GM23338 (cell line): ENCODE results near the gene PDCD11. TPM values are rescaled to one million over a fixed set of nuclear protein-coding genes. Genes with fewer than 3 reads are reported as not detected.

Source experiments
- ATAC-seq: fragments of 200-7000 bp; cut with Tn5 transposase; 3 replicates; pipeline ENCODE4 v1.9.1; 2020
- DNase-seq: peaks from one replicate; pipeline ENCODE4 v3.0.0-alpha.2; 2015; ENCODE audit warnings: low spot score
- H2AFZ ChIP-seq: fragments of 200-600 bp; sonication (generic); 2 replicates; pipeline ENCODE4 v1.8.0; 2016; ENCODE audit warnings: antibody characterized with exemption, mild to moderate bottlenecking, moderate library complexity
- H3F3A ChIP-seq: fragments of 200-600 bp; sonication (generic); replicated peaks from 2 replicates; pipeline ENCODE4 v1.8.0; 2017; ENCODE audit warnings: antibody characterized with exemption, mixed run types, low read depth
- H3K27ac ChIP-seq: fragments of 200-600 bp; sonication (generic); 2 replicates; pipeline ENCODE4 v1.6.1; 2016; ENCODE audit warnings: low read depth
- H3K27me3 ChIP-seq: fragments of 200-600 bp; sonication (generic); 2 replicates; pipeline ENCODE4 v1.8.0; 2016; ENCODE audit warnings: mild to moderate bottlenecking, mixed run types, moderate library complexity; ENCODE audit not compliant: insufficient read depth
- H3K36me3 ChIP-seq: fragments of 200-600 bp; sonication (generic); 2 replicates; pipeline ENCODE4 v1.8.0; 2016; ENCODE audit warnings: mild to moderate bottlenecking; ENCODE audit not compliant: insufficient read depth
- H3K4me1 ChIP-seq: fragments of 200-600 bp; sonication (generic); 2 replicates; pipeline ENCODE4 v1.8.0; 2016; ENCODE audit warnings: mild to moderate bottlenecking, moderate library complexity; ENCODE audit not compliant: insufficient read depth
- H3K4me2 ChIP-seq: fragments of 200-600 bp; sonication (generic); 2 replicates; pipeline ENCODE4 v1.7.1; 2017; ENCODE audit warnings: mixed run types
- H3K4me3 ChIP-seq: fragments of 200-600 bp; sonication (generic); 2 replicates; pipeline ENCODE4 v1.6.1; 2016; ENCODE audit warnings: mixed run types
- H3K79me2 ChIP-seq: fragments of 200-600 bp; sonication (generic); replicated peaks from 2 replicates; pipeline ENCODE4 v1.8.0; 2017; ENCODE audit warnings: mild to moderate bottlenecking; ENCODE audit not compliant: insufficient read depth
- H3K9me2 ChIP-seq: fragments of 200-600 bp; sonication (generic); 2 replicates; pipeline ENCODE4 v1.8.0; 2017; ENCODE audit not compliant: insufficient read depth
- H4K20me1 ChIP-seq: fragments of 200-600 bp; sonication (generic); replicated peaks from 2 replicates; pipeline ENCODE4 v1.8.0; 2017; ENCODE audit warnings: mild to moderate bottlenecking; ENCODE audit not compliant: insufficient read depth
- H3K27ac Mint-ChIP-seq: 2 replicates; pipeline ENCODE4 v1.8.0; 2020; ENCODE audit warnings: inconsistent platforms, mild to moderate bottlenecking, moderate library complexity, mixed read lengths
- H3K27me3 Mint-ChIP-seq: 3 replicates; pipeline ENCODE4 v1.8.0; 2022; ENCODE audit warnings: low read depth, mild to moderate bottlenecking, moderate library complexity, mixed read lengths, inconsistent platforms; ENCODE audit not compliant: insufficient read depth, poor library complexity
- H3K36me3 Mint-ChIP-seq: 3 replicates; pipeline ENCODE4 v1.8.0; 2021; ENCODE audit warnings: low read depth, mild to moderate bottlenecking, inconsistent platforms, moderate library complexity, mixed read lengths
- H3K4me1 Mint-ChIP-seq: 3 replicates; pipeline ENCODE4 v1.8.0; 2020; ENCODE audit warnings: mild to moderate bottlenecking, inconsistent platforms, mixed read lengths
- H3K4me3 Mint-ChIP-seq: 3 replicates; pipeline ENCODE4 v1.8.0; 2021; ENCODE audit warnings: moderate library complexity, mild to moderate bottlenecking, inconsistent platforms, mixed read lengths
- H3K9me3 Mint-ChIP-seq: 3 replicates; pipeline ENCODE4 v1.8.0; 2020; ENCODE audit warnings: moderate library complexity, mild to moderate bottlenecking, inconsistent platforms, mixed read lengths
- CTCF ChIP-seq, 2 experiments: fragments of 200-600 bp in 1 of 2; sonication (generic) in 1 of 2; conservative IDR thresholded peaks; 2 replicates each; pipeline versions ENCODE4 v1.5.1 to v1.6.1; 2016 to 2017; ENCODE audit warnings: antibody characterized with exemption in 2 of 2, low read depth in 2 of 2, mild to moderate bottlenecking in 2 of 2, moderate library complexity in 1 of 2
- ETS1 ChIP-seq: IDR thresholded peaks from 2 replicates; pipeline ENCODE4 v1.6.1; 2016; ENCODE audit warnings: antibody characterized with exemption
- EZH2 ChIP-seq: fragments of 200-600 bp; sonication (generic); IDR thresholded peaks from one replicate; pipeline ENCODE4 v1.8.0; 2017; ENCODE audit warnings: antibody characterized with exemption, mild to moderate bottlenecking, low read depth; ENCODE audit not compliant: unreplicated experiment
- JUNB ChIP-seq: IDR thresholded peaks from one replicate; pipeline ENCODE4 v1.6.1; 2016; ENCODE audit warnings: antibody characterized with exemption; ENCODE audit not compliant: unreplicated experiment
- NANOG ChIP-seq: IDR thresholded peaks from 2 replicates; pipeline ENCODE4 v1.6.1; 2016; ENCODE audit warnings: antibody characterized with exemption, borderline replicate concordance
- POLR2AphosphoS5 ChIP-seq: IDR thresholded peaks from 2 replicates; pipeline ENCODE4 v1.6.1; 2016; ENCODE audit warnings: antibody characterized with exemption, low read depth
- ZNF114 ChIP-seq: fragments of 250-450 bp; sonication (Bioruptor Pico); IDR thresholded peaks from 2 replicates; pipeline ENCODE4 v1.5.0; 2020; ENCODE audit warnings: mild to moderate bottlenecking, moderate library complexity
- ZNF331 ChIP-seq: fragments of 250-450 bp; sonication (Bioruptor Pico); IDR thresholded peaks from 2 replicates; pipeline ENCODE4 v1.5.0; 2020; ENCODE audit warnings: low read depth, mild to moderate bottlenecking, moderate library complexity
- polyA plus RNA-seq: library from polyadenylated mRNA; unstranded; fragments of >200 nt; fragmentation: Nextera tagmentation; extraction: Ambion mirVana; gene quantifications from 2 replicates; pipeline ENCODE4 v1.2.1, GENCODE V29; 2016
- total RNA-seq: library from RNA; depleted of rRNA; stranded (reverse); fragments of >200 nt; shearing (Covaris generic); gene quantifications from 2 replicates; pipeline ENCODE4 v1.2.3, GENCODE V29; 2014
- TF ChIP-seq, protein P1 (sequence below): IDR thresholded peaks from one replicate; pipeline ENCODE4 v1.6.1; 2018; ENCODE audit warnings: antibody characterized with exemption; ENCODE audit not compliant: unreplicated experiment

PDCD11 gene
- total and polyA plus RNA-seq, 2 experiments from 2014 or later = 82.1 to 87.8 TPM

GRCh38 chr10:103452506-103453230, 56.2 kb downstream of the PDCD11 start (continued):
- TF ChIP-seq, protein P1, sequence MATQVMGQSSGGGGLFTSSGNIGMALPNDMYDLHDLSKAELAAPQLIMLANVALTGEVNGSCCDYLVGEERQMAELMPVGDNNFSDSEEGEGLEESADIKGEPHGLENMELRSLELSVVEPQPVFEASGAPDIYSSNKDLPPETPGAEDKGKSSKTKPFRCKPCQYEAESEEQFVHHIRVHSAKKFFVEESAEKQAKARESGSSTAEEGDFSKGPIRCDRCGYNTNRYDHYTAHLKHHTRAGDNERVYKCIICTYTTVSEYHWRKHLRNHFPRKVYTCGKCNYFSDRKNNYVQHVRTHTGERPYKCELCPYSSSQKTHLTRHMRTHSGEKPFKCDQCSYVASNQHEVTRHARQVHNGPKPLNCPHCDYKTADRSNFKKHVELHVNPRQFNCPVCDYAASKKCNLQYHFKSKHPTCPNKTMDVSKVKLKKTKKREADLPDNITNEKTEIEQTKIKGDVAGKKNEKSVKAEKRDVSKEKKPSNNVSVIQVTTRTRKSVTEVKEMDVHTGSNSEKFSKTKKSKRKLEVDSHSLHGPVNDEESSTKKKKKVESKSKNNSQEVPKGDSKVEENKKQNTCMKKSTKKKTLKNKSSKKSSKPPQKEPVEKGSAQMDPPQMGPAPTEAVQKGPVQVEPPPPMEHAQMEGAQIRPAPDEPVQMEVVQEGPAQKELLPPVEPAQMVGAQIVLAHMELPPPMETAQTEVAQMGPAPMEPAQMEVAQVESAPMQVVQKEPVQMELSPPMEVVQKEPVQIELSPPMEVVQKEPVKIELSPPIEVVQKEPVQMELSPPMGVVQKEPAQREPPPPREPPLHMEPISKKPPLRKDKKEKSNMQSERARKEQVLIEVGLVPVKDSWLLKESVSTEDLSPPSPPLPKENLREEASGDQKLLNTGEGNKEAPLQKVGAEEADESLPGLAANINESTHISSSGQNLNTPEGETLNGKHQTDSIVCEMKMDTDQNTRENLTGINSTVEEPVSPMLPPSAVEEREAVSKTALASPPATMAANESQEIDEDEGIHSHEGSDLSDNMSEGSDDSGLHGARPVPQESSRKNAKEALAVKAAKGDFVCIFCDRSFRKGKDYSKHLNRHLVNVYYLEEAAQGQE = no peak
- TF ChIP-seq ETS1 (no peak), JUNB (no peak), POLR2AphosphoS5 (no peak), CTCF (conservative IDR thresholded peaks at IDR 0.05; ENCODE audit: low read depth in 2 of 2) (no peak), NANOG (no peak), ZNF114 (CRISPR knock-in tag) (no peak)

- peaks cover 30% of the 10 kb centered on the region for H3K27me3 Mint-ChIP-seq
- Histone ChIP-seq H4K20me1 (no peaks in the 10 kb centered on the region; the same call in 1 of the 2 replicates), H3K4me3 (no peak overlapping the region), H3K27ac (no peak overlapping the region), H3K79me2 (no peaks in the 10 kb centered on the region), H3K4me2 (no peak overlapping the region), H3K27me3 (no peaks in the 10 kb centered on the region), H3F3A (no peaks in the 10 kb centered on the region), H2AFZ (no peak overlapping the region), H3K4me1 (no peaks in the 10 kb centered on the region; the same call in 1 of the 2 replicates), H3K36me3 (no peaks in the 10 kb centered on the region), H3K9me2 (no peaks in the 10 kb centered on the region)
- no peak overlapping the region for H3K27ac Mint-ChIP-seq
- ATAC-seq (no peak), DNase-seq (no peak)
- no peak overlapping the region for H3K4me3 Mint-ChIP-seq
- TF ChIP-seq JUNB (no peak), ZNF331 (CRISPR knock-in tag) (no peak), ZNF114 (CRISPR knock-in tag) (no peak), EZH2 (no peak)
- TF ChIP-seq, protein P1 = no peak
- H3K4me1 Mint-ChIP-seq = peaks cover 12% of the 10 kb centered on the region
- no peaks in the 10 kb centered on the region; the same call in 1 of the 3 replicates for H3K9me3 Mint-ChIP-seq
- peaks cover 3% of the 10 kb centered on the region; the same call in 1 of the 3 replicates for H3K36me3 Mint-ChIP-seq
Measured at GRCh38 chr10:103454026-103454425, 57.6 kb downstream of the PDCD11 start.
